ENCODE data around the gene RBM46. TPM values are rescaled to one million over a fixed set of nuclear protein-coding genes. Genes with fewer than 3 reads are reported as not detected.
"Not testable (repeated sequence)": the region's sequence is repeated elsewhere in the genome, so short reads cannot be mapped to it uniquely, and the experiment has no call there.

RBM46 gene
- total RNA-seq, 1 donor from 2014 or later, result not detected

DNA sequence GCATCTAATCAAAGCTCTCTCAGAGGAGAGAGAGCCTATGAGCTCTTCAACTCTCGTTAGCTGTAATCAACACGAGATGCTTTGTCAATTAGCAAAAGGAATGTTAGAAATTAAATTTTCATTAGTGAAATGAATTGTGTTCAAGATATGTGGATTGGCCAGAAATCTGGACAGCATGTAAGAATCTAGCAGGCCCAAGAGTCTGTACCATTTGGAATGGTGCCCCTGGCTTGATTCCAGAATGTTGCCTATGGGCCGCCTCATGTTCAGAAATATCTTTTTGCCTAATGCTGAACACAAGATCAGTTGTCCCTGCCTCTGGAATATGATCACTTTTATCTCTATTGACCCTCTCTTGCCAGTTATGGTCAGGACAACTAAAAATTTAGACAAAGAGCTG lies 88.2 kb downstream of the RBM46 start:
- no peak overlapping the region for H3K27ac Mint-ChIP-seq
- H3K4me1 Mint-ChIP-seq, result no peaks in the 10 kb centered on the region
- no peaks in the 10 kb centered on the region for H3K27me3 Mint-ChIP-seq
- peaks cover 6% of the 10 kb centered on the region for H3K9me3 Mint-ChIP-seq
- H3K36me3 Mint-ChIP-seq (ENCODE audit: low read depth), result no peaks in the 10 kb centered on the region
- H3K4me3 Mint-ChIP-seq, result no peak overlapping the region
- intact Hi-C loops (cut with micrococcal nuclease), result no loop called here
- no peak for DNase-seq

DNA sequence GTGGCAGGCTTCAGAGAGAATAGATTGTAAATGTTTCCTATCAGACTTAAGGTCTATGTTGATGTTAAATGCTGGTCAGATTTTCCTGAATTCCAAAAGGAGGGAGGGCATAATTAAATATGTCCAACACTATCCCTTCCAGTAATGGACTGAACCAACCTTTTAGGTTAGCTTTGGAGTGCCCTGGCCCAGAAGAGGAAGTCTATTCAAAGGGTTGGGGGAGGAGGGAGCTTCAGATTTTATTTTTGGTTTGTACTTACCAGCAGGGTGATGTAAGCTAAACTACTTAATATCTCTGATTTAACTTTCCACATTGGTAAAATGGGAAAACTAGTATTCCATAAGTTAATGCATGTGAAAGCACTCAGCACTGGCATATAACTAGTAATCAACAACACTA lies 91.1 kb downstream of the RBM46 start:
- no peaks in the 10 kb centered on the region for H3K4me1 Mint-ChIP-seq
- H3K4me3 Mint-ChIP-seq, result no peak overlapping the region
- H3K27ac Mint-ChIP-seq, result no peak overlapping the region
- no peaks in the 10 kb centered on the region for H3K27me3 Mint-ChIP-seq
- intact Hi-C loops (cut with micrococcal nuclease), result no loop called here
- H3K9me3 Mint-ChIP-seq, result peaks cover 6% of the 10 kb centered on the region
- DNase-seq, result no peak
- no peaks in the 10 kb centered on the region for H3K36me3 Mint-ChIP-seq (ENCODE audit: low read depth)

DNA sequence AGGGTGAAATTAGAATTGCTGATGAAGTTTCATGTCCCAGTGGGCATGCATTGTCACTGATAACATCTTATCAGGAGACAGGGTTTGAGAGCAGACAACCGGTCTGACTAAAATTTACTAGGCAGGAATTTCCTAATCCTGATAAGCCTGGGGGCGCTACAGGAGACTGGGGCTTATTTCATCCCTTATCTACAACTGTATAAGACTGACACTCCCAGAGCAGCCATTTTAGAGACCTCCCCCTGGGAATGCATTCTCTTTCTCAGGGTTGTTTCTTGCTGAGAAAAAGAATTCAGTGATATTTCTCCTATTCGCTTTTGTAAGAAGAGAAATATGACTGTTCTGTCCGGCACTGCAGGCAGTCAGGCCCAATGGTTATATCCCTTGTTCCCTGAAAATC lies 93.0 kb downstream of the RBM46 start:
- DNase-seq; H3K27ac Mint-ChIP-seq; H3K4me3 Mint-ChIP-seq; H3K4me1 Mint-ChIP-seq; H3K36me3 Mint-ChIP-seq (ENCODE audit: low read depth); H3K27me3 Mint-ChIP-seq; intact Hi-C loops (cut with micrococcal nuclease); H3K9me3 Mint-ChIP-seq: not testable (repeated sequence)

DNA sequence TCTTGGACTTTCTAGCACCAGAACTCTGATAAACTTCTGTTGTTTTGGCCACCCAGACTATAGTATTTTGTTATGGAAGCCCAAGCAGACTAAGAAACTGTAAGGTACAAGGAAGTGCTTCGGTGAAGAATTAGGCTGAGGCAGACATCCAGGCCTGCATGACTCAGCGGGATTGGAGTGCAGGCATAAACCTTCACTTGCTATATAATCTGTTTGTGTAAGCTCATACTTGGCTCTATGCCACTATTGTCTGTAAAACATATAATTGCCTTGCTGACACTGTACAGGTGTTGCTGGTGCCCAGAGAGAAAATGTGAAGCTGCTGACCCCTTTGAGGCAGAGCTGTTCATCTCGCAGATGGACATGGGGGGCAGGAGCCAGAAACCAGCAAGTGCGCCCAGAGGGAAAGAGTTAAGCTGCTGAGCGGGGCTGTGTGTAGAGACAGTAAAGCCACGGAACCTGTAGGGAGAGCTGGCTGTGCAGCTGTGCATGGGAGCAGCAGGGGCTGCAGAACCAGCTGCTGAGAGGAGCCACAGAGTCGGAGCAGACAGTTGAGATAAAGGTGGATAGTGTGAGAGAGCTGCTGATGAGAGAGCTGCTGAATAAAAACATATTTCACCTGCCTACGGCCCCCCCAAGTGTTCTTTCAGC lies 96.2 kb downstream of the RBM46 start:
- no peaks in the 10 kb centered on the region for H3K36me3 Mint-ChIP-seq (ENCODE audit: low read depth)
- H3K27me3 Mint-ChIP-seq, result no peaks in the 10 kb centered on the region
- intact Hi-C loops (cut with micrococcal nuclease), result no loop called here
- no peak overlapping the region for H3K4me3 Mint-ChIP-seq
- no peaks in the 10 kb centered on the region for H3K4me1 Mint-ChIP-seq
- peaks cover 6% of the 10 kb centered on the region for H3K9me3 Mint-ChIP-seq
- no peak for DNase-seq
- no peak overlapping the region for H3K27ac Mint-ChIP-seq

Other genes starting within 250 kb of the RBM46 start
- gene PLRG1, start 230.9 kb upstream of the RBM46 start, total RNA-seq, result 81.1 and 92.3 TPM in 2 replicates
- gene FGB, start 218.3 kb upstream of the RBM46 start, total RNA-seq, result not detected in 2 replicates
- gene FGA, start 190.5 kb upstream of the RBM46 start, total RNA-seq, result not detected in 2 replicates
- not detected in 2 replicates for gene FGG, start 168.6 kb upstream of the RBM46 start, total RNA-seq
- gene LRAT, start 37.3 kb upstream of the RBM46 start, total RNA-seq, result not detected in 2 replicates